Measurements from ENCODE around the gene CCDC198. TPM values are rescaled to one million over a fixed set of nuclear protein-coding genes. Genes with fewer than 3 reads are reported as not detected.
A peak's percentile ranks its signal among the peaks of the same experiment; 100 is the strongest.

Gene CCDC198
- total and polyA plus RNA-seq, 2 experiments from 2014 or later, result not detected

DNA sequence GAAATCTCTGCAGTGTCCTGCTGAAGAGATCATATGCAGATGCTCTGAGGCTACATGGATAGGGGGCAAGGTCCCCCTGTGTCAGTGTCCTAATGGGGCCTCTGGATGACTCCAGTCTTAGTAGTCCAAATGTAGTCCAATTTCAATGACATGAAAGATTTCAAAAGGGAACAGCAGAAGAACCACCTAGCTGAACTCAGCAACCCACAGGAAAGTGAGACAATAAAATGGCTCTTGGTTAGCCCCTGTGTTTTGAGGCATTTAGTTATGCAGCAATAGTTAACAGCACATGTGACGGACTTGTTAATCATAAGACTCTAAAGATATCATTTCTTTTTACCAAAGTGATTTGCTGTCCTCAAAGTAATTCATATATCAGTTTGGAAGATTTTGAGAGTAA, 22.7 kb downstream of the CCDC198 start:
- Histone ChIP-seq H3K27ac (ENCODE audit: low read depth) (no peak overlapping the region), H3K36me3 (ENCODE audit: insufficient read depth) (no peaks in the 10 kb centered on the region), H3F3A (replicated peaks; ENCODE audit: low read depth) (no peaks in the 10 kb centered on the region), H3K79me2 (replicated peaks; ENCODE audit: insufficient read depth) (no peaks in the 10 kb centered on the region), H4K20me1 (replicated peaks; ENCODE audit: insufficient read depth) (no peaks in the 10 kb centered on the region), H3K9me2 (ENCODE audit: insufficient read depth) (peaks cover 11% of the 10 kb centered on the region), H3K4me3 (no peak overlapping the region), H2AFZ (no peak overlapping the region), H3K4me1 (ENCODE audit: insufficient read depth) (no peaks in the 10 kb centered on the region), H3K27me3 (ENCODE audit: insufficient read depth) (no peaks in the 10 kb centered on the region), H3K4me2 (no peak overlapping the region)
- Mint-ChIP-seq H3K36me3 (ENCODE audit: low read depth) (no peaks in the 10 kb centered on the region), H3K4me3 (no peak overlapping the region), H3K27ac (no peak overlapping the region), H3K27me3 (ENCODE audit: insufficient read depth, low read depth, poor library complexity) (no peaks in the 10 kb centered on the region), H3K9me3 (peaks cover 6% of the 10 kb centered on the region; the same call in 1 of the 3 replicates), H3K4me1 (no peaks in the 10 kb centered on the region)
- ATAC-seq, result no peak
- peak; percentile 50; the same call in 1 of the 2 replicates for TF ChIP-seq ZNF331 (CRISPR knock-in tag; IDR thresholded peaks at IDR 0.05; ENCODE audit: low read depth)
- TF ChIP-seq JUNB (IDR thresholded peaks at IDR 0.05; ENCODE audit: unreplicated experiment), result no peak
- no peak for DNase-seq (ENCODE audit: low spot score)

DNA sequence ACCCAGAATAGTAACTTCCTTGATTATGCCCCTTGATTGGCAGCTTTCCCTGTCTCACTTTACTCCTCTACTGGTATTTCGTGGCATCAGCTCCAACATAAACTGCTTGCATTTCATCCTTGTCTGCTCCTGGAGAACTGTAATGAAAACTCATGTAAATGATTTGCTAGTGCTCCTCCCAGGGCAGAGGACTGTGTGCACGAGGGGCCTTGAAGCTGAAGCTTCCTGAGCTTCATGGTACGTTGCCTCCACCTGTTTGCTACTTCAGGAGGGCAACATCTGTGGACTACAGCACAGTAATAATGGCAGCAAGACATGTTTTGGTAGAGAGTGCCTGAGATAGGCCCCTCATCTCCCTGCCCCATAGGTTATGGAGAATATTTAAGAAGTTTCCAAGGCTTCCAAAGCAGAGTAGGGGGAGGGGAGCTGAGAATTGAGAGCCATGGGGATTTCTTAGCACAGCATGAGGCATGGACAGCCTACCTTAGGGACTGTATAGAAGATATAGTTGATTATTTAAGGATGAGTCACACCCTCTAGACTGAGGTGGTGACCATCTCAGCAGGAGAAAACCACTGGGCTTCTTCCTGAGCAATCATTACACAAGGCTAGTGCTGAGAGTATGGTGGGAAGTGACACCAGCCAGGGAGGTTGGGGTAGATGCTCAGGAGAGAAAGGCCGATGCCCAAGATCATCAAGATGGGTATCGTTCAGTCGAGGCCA, 29.5 kb downstream of the CCDC198 start:
- Histone ChIP-seq H3F3A (replicated peaks; ENCODE audit: low read depth) (no peaks in the 10 kb centered on the region), H3K79me2 (replicated peaks; ENCODE audit: insufficient read depth) (no peaks in the 10 kb centered on the region), H3K36me3 (ENCODE audit: insufficient read depth) (no peaks in the 10 kb centered on the region), H4K20me1 (replicated peaks; ENCODE audit: insufficient read depth) (no peaks in the 10 kb centered on the region), H3K4me1 (ENCODE audit: insufficient read depth) (no peaks in the 10 kb centered on the region), H3K4me2 (no peak overlapping the region), H3K27me3 (ENCODE audit: insufficient read depth) (no peaks in the 10 kb centered on the region), H3K27ac (ENCODE audit: low read depth) (no peak overlapping the region), H3K9me2 (ENCODE audit: insufficient read depth) (peaks cover 6% of the 10 kb centered on the region; the same call in 1 of the 2 replicates), H3K4me3 (no peak overlapping the region), H2AFZ (no peak overlapping the region)
- DNase-seq (ENCODE audit: low spot score), result no peak
- Mint-ChIP-seq H3K36me3 (ENCODE audit: low read depth) (no peaks in the 10 kb centered on the region), H3K27me3 (ENCODE audit: insufficient read depth, low read depth, poor library complexity) (no peaks in the 10 kb centered on the region), H3K9me3 (peaks cover 6% of the 10 kb centered on the region; the same call in 1 of the 3 replicates), H3K4me3 (no peak overlapping the region), H3K4me1 (no peaks in the 10 kb centered on the region), H3K27ac (no peak overlapping the region)
- ATAC-seq, result no peak
- TF ChIP-seq, protein P1, sequence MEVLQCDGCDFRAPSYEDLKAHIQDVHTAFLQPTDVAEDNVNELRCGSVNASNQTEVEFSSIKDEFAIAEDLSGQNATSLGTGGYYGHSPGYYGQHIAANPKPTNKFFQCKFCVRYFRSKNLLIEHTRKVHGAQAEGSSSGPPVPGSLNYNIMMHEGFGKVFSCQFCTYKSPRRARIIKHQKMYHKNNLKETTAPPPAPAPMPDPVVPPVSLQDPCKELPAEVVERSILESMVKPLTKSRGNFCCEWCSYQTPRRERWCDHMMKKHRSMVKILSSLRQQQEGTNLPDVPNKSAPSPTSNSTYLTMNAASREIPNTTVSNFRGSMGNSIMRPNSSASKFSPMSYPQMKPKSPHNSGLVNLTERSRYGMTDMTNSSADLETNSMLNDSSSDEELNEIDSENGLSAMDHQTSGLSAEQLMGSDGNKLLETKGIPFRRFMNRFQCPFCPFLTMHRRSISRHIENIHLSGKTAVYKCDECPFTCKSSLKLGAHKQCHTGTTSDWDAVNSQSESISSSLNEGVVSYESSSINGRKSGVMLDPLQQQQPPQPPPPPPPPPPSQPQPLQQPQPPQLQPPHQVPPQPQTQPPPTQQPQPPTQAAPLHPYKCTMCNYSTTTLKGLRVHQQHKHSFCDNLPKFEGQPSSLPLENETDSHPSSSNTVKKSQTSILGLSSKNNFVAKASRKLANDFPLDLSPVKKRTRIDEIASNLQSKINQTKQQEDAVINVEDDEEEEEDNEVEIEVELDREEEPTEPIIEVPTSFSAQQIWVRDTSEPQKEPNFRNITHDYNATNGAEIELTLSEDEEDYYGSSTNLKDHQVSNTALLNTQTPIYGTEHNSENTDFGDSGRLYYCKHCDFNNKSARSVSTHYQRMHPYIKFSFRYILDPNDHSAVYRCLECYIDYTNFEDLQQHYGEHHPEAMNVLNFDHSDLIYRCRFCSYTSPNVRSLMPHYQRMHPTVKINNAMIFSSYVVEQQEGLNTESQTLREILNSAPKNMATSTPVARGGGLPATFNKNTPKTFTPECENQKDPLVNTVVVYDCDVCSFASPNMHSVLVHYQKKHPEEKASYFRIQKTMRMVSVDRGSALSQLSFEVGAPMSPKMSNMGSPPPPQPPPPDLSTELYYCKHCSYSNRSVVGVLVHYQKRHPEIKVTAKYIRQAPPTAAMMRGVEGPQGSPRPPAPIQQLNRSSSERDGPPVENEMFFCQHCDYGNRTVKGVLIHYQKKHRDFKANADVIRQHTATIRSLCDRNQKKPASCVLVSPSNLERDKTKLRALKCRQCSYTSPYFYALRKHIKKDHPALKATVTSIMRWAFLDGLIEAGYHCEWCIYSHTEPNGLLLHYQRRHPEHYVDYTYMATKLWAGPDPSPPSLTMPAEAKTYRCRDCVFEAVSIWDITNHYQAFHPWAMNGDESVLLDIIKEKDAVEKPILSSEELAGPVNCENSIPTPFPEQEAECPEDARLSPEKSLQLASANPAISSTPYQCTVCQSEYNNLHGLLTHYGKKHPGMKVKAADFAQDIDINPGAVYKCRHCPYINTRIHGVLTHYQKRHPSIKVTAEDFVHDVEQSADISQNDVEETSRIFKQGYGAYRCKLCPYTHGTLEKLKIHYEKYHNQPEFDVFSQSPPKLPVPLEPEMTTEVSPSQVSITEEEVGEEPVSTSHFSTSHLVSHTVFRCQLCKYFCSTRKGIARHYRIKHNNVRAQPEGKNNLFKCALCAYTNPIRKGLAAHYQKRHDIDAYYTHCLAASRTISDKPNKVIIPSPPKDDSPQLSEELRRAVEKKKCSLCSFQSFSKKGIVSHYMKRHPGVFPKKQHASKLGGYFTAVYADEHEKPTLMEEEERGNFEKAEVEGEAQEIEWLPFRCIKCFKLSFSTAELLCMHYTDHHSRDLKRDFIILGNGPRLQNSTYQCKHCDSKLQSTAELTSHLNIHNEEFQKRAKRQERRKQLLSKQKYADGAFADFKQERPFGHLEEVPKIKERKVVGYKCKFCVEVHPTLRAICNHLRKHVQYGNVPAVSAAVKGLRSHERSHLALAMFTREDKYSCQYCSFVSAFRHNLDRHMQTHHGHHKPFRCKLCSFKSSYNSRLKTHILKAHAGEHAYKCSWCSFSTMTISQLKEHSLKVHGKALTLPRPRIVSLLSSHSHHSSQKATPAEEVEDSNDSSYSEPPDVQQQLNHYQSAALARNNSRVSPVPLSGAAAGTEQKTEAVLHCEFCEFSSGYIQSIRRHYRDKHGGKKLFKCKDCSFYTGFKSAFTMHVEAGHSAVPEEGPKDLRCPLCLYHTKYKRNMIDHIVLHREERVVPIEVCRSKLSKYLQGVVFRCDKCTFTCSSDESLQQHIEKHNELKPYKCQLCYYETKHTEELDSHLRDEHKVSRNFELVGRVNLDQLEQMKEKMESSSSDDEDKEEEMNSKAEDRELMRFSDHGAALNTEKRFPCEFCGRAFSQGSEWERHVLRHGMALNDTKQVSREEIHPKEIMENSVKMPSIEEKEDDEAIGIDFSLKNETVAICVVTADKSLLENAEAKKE (CRISPR knock-in tag; IDR thresholded peaks at IDR 0.05), result no peak
- TF ChIP-seq STAT1 (IDR thresholded peaks at IDR 0.05; ENCODE audit: unreplicated experiment) (no peak), NANOG (IDR thresholded peaks at IDR 0.05; ENCODE audit: borderline replicate concordance) (no peak), JUNB (IDR thresholded peaks at IDR 0.05; ENCODE audit: unreplicated experiment) (no peak), CREB1 (CRISPR knock-in tag; IDR thresholded peaks at IDR 0.05; ENCODE audit: low read depth) (no peak), POLR2AphosphoS5 (IDR thresholded peaks at IDR 0.05; ENCODE audit: low read depth) (no peak), EZH2 (IDR thresholded peaks at IDR 0.05; ENCODE audit: low read depth, unreplicated experiment) (no peak), EZH2phosphoT487 (IDR thresholded peaks at IDR 0.05; ENCODE audit: unreplicated experiment) (no peak), ZNF331 (CRISPR knock-in tag; IDR thresholded peaks at IDR 0.05; ENCODE audit: low read depth) (no peak)
- TF ChIP-seq, protein P2, sequence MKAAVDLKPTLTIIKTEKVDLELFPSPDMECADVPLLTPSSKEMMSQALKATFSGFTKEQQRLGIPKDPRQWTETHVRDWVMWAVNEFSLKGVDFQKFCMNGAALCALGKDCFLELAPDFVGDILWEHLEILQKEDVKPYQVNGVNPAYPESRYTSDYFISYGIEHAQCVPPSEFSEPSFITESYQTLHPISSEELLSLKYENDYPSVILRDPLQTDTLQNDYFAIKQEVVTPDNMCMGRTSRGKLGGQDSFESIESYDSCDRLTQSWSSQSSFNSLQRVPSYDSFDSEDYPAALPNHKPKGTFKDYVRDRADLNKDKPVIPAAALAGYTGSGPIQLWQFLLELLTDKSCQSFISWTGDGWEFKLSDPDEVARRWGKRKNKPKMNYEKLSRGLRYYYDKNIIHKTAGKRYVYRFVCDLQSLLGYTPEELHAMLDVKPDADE (IDR thresholded peaks at IDR 0.05), result no peak
- TF ChIP-seq, protein P3, sequence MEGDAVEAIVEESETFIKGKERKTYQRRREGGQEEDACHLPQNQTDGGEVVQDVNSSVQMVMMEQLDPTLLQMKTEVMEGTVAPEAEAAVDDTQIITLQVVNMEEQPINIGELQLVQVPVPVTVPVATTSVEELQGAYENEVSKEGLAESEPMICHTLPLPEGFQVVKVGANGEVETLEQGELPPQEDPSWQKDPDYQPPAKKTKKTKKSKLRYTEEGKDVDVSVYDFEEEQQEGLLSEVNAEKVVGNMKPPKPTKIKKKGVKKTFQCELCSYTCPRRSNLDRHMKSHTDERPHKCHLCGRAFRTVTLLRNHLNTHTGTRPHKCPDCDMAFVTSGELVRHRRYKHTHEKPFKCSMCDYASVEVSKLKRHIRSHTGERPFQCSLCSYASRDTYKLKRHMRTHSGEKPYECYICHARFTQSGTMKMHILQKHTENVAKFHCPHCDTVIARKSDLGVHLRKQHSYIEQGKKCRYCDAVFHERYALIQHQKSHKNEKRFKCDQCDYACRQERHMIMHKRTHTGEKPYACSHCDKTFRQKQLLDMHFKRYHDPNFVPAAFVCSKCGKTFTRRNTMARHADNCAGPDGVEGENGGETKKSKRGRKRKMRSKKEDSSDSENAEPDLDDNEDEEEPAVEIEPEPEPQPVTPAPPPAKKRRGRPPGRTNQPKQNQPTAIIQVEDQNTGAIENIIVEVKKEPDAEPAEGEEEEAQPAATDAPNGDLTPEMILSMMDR (conservative IDR thresholded peaks at IDR 0.05; ENCODE audit: low read depth in 2 of 2), result no peak
